MM.1S (cell line): ENCODE data around the gene EFNA2.

Source experiments
- DNase-seq: peaks from one replicate; pipeline ENCODE4 v3.0.0-alpha.2; 2015
- H2AFZ ChIP-seq: fragments of 300-600 bp; sonication (generic); 2 replicates; pipeline ENCODE4 v1.6.0; 2016; ENCODE audit warnings: antibody characterized with exemption, low read length
- H3F3A ChIP-seq: fragments of 300-600 bp; sonication (generic); 2 replicates; pipeline ENCODE4 v1.6.1; 2016; ENCODE audit warnings: mild to moderate bottlenecking, antibody characterized with exemption, low read length, moderate library complexity, mixed read lengths; ENCODE audit not compliant: insufficient read depth
- H3K27ac ChIP-seq: fragments of 300-600 bp; sonication (generic); 2 replicates; pipeline ENCODE4 v1.5.1; 2016; ENCODE audit warnings: mild to moderate bottlenecking, low read length
- H3K27me3 ChIP-seq: fragments of 300-600 bp; sonication (generic); replicated peaks from 2 replicates; pipeline ENCODE4 v1.6.0; 2016; ENCODE audit warnings: low read length; ENCODE audit not compliant: insufficient read depth
- H3K36me3 ChIP-seq: fragments of 300-600 bp; sonication (generic); replicated peaks from 2 replicates; pipeline ENCODE4 v1.6.1; 2016; ENCODE audit warnings: mild to moderate bottlenecking, low read length, mixed read lengths; ENCODE audit not compliant: insufficient read depth
- H3K4me1 ChIP-seq: fragments of 300-600 bp; sonication (generic); 2 replicates; pipeline ENCODE4 v1.6.1; 2016; ENCODE audit warnings: low read length, mixed read lengths
- H3K4me2 ChIP-seq: fragments of 300-600 bp; sonication (generic); 2 replicates; pipeline ENCODE4 v1.6.0; 2016; ENCODE audit warnings: low read depth, low read length
- H3K4me3 ChIP-seq: fragments of 300-600 bp; sonication (generic); 2 replicates; pipeline ENCODE4 v1.5.1; 2016; ENCODE audit warnings: low read length, mixed read lengths
- H3K79me2 ChIP-seq: fragments of 300-600 bp; sonication (generic); 2 replicates; pipeline ENCODE4 v1.6.1; 2016; ENCODE audit warnings: mixed run types, low read length, mixed read lengths
- H3K9ac ChIP-seq: fragments of 300-600 bp; sonication (generic); 2 replicates; pipeline ENCODE4 v1.6.1; 2016; ENCODE audit warnings: low read length, mixed read lengths
- H3K9me2 ChIP-seq: fragments of 300-600 bp; sonication (generic); replicated peaks from 2 replicates; pipeline ENCODE4 v1.6.1; 2016; ENCODE audit warnings: mild to moderate bottlenecking, low read length, mixed read lengths; ENCODE audit not compliant: insufficient read depth
- H3K9me3 ChIP-seq: fragments of 300-600 bp; sonication (generic); replicated peaks from 2 replicates; pipeline ENCODE4 v1.6.1; 2016; ENCODE audit warnings: mild to moderate bottlenecking, low read length, mixed read lengths; ENCODE audit not compliant: insufficient read depth
- H4K20me1 ChIP-seq: fragments of 300-600 bp; sonication (generic); 2 replicates; pipeline ENCODE4 v1.6.1; 2016; ENCODE audit warnings: mild to moderate bottlenecking, low read length, moderate library complexity, mixed read lengths; ENCODE audit not compliant: insufficient read depth
- CTCF ChIP-seq: fragments of 300-600 bp; sonication (generic); IDR thresholded peaks from 2 replicates; pipeline ENCODE4 v1.5.1; 2016; ENCODE audit warnings: antibody characterized with exemption, low read length, mixed read lengths
- EZH2 ChIP-seq: fragments of 300-600 bp; sonication (generic); optimal IDR thresholded peaks from 2 replicates; pipeline ENCODE3; 2017; ENCODE audit warnings: low read depth, mild to moderate bottlenecking, antibody characterized with exemption, low read length, mixed read lengths
- EZH2phosphoT487 ChIP-seq: fragments of 300-600 bp; sonication (generic); IDR thresholded peaks from 2 replicates; pipeline ENCODE4 v1.6.1; 2018; ENCODE audit warnings: antibody characterized with exemption, low read length

EFNA2 gene

DNA sequence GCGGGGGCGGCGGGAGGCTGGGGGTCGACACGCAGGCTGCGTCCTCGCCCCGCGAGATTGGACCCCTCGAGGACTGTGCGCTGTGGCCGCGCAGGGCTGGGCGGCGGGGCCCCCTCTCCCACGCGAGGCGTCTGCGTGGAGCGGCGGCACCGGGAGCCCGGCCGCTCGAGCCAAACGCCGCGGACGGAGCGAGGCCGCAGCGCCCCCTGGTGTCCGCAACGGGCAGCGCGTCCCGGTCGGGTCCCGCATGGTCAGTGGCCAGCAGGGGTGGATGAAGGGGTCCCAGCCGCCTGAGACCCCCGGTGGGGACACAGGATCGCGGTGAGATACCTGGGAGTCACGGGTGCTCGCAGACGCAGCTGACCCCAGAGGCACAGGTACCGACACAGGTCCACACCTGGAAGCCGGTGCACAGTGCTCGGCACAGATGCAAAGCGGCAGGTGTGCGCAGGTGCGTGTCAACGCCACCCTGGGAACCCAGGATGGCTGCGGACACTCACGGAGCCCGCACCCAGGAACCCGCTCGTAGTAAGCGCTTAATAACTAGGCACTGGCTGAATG is 18.7 kb upstream of the EFNA2 start:
- peak overlapping the region; percentile 73 for H3K4me3 ChIP-seq
- H3K79me2 ChIP-seq, result peaks cover 26% of the 10 kb centered on the region
- TF ChIP-seq EZH2, result no peak
- TF ChIP-seq CTCF, result peak; percentile 97
- TF ChIP-seq EZH2phosphoT487, result no peak
- H3K9me3 ChIP-seq, result no peaks in the 10 kb centered on the region
- peak overlapping the region; percentile 86 for H2AFZ ChIP-seq
- H3F3A ChIP-seq, result peaks cover 18% of the 10 kb centered on the region
- H3K27me3 ChIP-seq, result 0 out of 2 replicates have a peak, but pooled peaks cover 4% of the 10 kb centered on the region
- H3K4me2 ChIP-seq, result peak overlapping the region; percentile 94
- H3K9me2 ChIP-seq, result no peaks in the 10 kb centered on the region
- H4K20me1 ChIP-seq, result no peaks in the 10 kb centered on the region
- H3K36me3 ChIP-seq, result peaks cover 12% of the 10 kb centered on the region
- H3K9ac ChIP-seq, result peak overlapping the region; percentile 53; the same call in 1 of the 2 replicates
- peaks cover 40% of the 10 kb centered on the region for H3K4me1 ChIP-seq
- H3K27ac ChIP-seq, result no peak overlapping the region
- peak; percentile 77 for DNase-seq

DNA sequence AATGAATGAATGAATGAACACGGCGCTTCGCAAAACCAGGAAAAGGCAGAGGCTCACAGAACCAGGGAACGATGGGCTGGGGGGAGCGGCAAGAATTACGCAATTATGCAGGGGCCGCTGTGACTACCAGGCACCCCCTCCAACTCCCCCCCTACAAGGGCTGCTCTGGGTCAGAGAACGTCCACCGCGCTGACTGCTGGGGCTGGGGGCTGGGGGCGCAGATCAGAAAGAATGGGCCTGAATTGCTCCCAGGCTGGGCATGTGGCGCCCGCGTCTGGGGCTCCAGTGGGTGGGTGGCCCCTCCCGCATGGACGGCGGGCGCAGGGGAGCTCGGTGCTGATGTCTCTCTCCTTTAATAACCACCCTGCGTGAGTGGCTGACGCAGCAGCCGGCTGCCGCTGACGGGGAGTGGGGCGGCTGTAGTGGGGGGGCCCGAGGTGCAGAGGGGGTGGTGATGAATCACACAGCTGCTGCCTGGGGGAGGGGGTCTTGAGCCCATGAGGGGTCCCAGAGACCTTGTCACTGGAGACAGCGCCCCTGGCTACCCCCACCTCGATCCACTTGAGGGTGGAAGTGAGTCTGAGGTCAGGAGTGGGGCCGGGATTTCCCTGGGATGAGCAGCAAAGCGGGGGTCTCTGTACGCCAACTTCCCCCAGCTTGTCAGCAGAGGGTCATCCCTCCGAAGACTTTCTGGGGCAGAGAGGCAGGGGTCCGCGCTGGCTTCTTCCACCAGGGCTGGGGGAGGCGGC is 18.0 kb upstream of the EFNA2 start:
- H3K9me2 ChIP-seq, result no peaks in the 10 kb centered on the region
- peak overlapping the region; percentile 6; the same call in 1 of the 2 replicates for H3K9ac ChIP-seq
- H3K9me3 ChIP-seq, result no peaks in the 10 kb centered on the region
- H3K27me3 ChIP-seq, result 0 out of 2 replicates have a peak, but pooled peaks cover 4% of the 10 kb centered on the region
- peaks cover 25% of the 10 kb centered on the region for H3F3A ChIP-seq
- H2AFZ ChIP-seq, result peak overlapping the region; percentile 65; the same call in 1 of the 2 replicates
- H3K4me1 ChIP-seq, result peaks cover 38% of the 10 kb centered on the region
- no peak for DNase-seq
- no peak for TF ChIP-seq CTCF
- no peaks in the 10 kb centered on the region for H4K20me1 ChIP-seq
- peak overlapping the region; percentile 73 for H3K4me3 ChIP-seq
- peak overlapping the region; percentile 94 for H3K4me2 ChIP-seq
- H3K27ac ChIP-seq, result no peak overlapping the region
- H3K79me2 ChIP-seq, result peaks cover 32% of the 10 kb centered on the region
- peaks cover 19% of the 10 kb centered on the region for H3K36me3 ChIP-seq

- peaks cover 33% of the 10 kb centered on the region for H3F3A ChIP-seq
- no peaks in the 10 kb centered on the region for H4K20me1 ChIP-seq
- TF ChIP-seq CTCF (no peak), EZH2 (no peak), EZH2phosphoT487 (no peak)
- H2AFZ ChIP-seq, result 0 out of 2 replicates have a peak overlapping the region, but pooled peaks have one; percentile 31
- no peaks in the 10 kb centered on the region for H3K9me2 ChIP-seq
- DNase-seq, result no peak
- H3K4me3 ChIP-seq, result 0 out of 2 replicates have a peak overlapping the region, but pooled peaks have one; percentile 21
- 0 out of 2 replicates have a peak, but pooled peaks cover 4% of the 10 kb centered on the region for H3K27me3 ChIP-seq
- H3K4me1 ChIP-seq, result peaks cover 38% of the 10 kb centered on the region
- H3K9ac ChIP-seq, result no peak overlapping the region; the same call in 1 of the 2 replicates
- peak overlapping the region; percentile 70 for H3K4me2 ChIP-seq
- H3K79me2 ChIP-seq, result peaks cover 40% of the 10 kb centered on the region
- H3K9me3 ChIP-seq, result no peaks in the 10 kb centered on the region
- peaks cover 25% of the 10 kb centered on the region for H3K36me3 ChIP-seq
- no peak overlapping the region for H3K27ac ChIP-seq
These were observed 17.2 kb upstream of the EFNA2 start for GRCh38 chr19:1268226-1269064.
